Activated CD4-positive, alpha-beta T cell treated with anti-CD3 and anti-CD28 coated beads, Interleukin-2, amount 50 U/mL, for 24 hours (primary cell): ENCODE results near the gene PSME4.

ENCODE experiments used
- DNase-seq, 2 donors: peaks; one replicate each; pipeline ENCODE4 v3.0.0-alpha.2; 2020; ENCODE audit warnings: low read depth in 1 of 2, low spot score in 1 of 2

PSME4 gene, protein sequence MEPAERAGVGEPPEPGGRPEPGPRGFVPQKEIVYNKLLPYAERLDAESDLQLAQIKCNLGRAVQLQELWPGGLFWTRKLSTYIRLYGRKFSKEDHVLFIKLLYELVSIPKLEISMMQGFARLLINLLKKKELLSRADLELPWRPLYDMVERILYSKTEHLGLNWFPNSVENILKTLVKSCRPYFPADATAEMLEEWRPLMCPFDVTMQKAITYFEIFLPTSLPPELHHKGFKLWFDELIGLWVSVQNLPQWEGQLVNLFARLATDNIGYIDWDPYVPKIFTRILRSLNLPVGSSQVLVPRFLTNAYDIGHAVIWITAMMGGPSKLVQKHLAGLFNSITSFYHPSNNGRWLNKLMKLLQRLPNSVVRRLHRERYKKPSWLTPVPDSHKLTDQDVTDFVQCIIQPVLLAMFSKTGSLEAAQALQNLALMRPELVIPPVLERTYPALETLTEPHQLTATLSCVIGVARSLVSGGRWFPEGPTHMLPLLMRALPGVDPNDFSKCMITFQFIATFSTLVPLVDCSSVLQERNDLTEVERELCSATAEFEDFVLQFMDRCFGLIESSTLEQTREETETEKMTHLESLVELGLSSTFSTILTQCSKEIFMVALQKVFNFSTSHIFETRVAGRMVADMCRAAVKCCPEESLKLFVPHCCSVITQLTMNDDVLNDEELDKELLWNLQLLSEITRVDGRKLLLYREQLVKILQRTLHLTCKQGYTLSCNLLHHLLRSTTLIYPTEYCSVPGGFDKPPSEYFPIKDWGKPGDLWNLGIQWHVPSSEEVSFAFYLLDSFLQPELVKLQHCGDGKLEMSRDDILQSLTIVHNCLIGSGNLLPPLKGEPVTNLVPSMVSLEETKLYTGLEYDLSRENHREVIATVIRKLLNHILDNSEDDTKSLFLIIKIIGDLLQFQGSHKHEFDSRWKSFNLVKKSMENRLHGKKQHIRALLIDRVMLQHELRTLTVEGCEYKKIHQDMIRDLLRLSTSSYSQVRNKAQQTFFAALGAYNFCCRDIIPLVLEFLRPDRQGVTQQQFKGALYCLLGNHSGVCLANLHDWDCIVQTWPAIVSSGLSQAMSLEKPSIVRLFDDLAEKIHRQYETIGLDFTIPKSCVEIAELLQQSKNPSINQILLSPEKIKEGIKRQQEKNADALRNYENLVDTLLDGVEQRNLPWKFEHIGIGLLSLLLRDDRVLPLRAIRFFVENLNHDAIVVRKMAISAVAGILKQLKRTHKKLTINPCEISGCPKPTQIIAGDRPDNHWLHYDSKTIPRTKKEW (N-terminal part only)

DNA sequence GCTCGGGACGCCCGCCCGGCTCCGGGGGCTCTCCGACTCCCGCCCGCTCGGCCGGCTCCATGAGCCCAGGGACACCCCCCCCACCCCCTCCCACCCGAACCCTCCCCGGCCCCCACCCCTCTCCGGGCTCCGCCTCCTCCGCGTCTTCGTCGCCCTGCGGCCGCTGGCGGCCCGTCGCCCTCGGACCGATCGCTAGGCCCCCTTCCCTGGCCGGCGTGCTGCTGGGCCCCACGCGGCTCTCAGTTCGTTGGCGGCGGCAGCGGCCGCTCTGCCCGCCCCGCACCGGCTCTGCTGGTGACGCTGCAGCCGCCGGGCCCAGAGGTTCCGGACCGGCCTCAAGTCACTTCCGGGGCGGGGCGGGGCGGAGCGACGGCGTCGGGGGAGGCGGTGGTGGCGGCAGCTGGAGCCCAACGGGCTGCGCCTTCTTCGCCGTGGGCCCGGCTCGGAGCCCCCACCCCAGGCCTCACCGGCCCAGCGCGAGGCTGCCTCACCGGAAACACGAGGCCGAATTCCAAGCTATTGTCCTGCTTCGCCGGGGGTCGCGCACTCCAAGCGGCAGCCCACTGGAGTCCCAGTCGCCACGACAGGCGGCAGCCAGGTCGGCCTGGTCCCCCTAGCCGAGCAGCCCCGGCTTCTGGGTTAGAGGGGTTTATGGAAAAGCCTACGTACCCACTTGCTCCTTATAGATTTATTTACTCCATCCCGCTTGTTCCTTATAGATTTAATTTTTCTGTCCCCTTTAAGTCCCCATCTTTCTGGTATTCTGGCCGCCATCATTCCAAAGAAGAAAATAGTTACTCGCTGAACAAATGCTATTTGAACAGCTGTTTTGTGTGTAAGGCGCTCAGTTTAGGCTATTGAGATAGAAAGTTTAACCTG lies at the start of gene PSME4:
Gene PSME4 (minus strand): TSS at position 270 of the 879 bp plus-strand sequence. CDS start 209 bp downstream, at position 61.
- DNase-seq: peak; percentile 90 to 91

GRCh38 chr2:54015798-54016699 lies 45.3 kb upstream of the PSME4 start:
- no peak for DNase-seq

DNA sequence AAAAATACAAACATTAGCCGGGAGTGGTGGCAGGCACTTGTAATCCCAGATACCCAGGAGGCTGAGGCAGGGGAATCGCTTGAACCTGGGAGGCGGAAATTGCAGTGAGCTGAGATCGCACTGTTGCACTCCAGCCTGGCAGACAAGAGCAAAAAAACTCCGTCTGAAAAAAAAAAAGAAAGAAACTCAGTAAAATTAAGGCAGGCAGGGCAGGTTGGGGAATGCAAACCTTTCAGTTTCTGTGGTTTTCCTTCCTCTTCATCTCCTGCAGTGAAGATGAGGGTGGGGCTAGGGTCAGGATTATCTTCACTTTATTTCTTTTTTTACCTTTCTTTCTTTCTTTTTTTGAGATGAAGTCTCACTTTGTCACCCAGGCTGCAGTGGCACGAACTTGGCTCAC lies 43.2 kb upstream of the PSME4 start:
- DNase-seq: no peak

GRCh38 chr2:54012538-54013141 lies 41.8 kb upstream of the PSME4 start:
- DNase-seq: no peak

- DNase-seq: no peak
Observed at GRCh38 chr2:54009549-54009948, 38.8 kb upstream of the PSME4 start.

- no peak for DNase-seq
Observed at GRCh38 chr2:54008439-54008838, 37.6 kb upstream of the PSME4 start.

DNA sequence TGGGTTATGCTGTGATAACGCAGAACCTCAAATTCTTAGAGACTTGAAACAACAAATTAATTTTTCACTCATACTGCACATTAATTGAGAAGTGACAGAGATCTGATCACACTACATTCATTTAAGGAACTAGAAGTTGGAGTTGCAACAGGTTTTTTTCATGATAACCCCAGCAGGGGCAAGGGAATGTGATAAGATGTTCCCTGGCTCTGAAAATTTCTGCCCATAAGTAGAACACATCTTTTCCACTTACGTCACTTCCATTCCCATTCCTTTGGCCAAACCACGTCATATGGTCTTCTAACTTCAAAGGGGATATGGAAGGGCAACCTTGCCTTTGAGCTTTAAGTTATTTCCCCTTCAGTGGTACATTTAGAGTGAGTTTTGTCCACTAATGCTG lies 29.7 kb upstream of the PSME4 start:
- no peak for DNase-seq

GRCh38 chr2:54000122-54000521 lies 29.3 kb upstream of the PSME4 start:
- DNase-seq: no peak

GRCh38 chr2:53998834-53999233 lies 28.0 kb upstream of the PSME4 start:
- DNase-seq: no peak

GRCh38 chr2:53994818-53995808 lies 24.3 kb upstream of the PSME4 start:
- DNase-seq: no peak

- DNase-seq: no peak
Observed at GRCh38 chr2:53991948-53992347, 21.2 kb upstream of the PSME4 start.

GRCh38 chr2:53989210-53989862 lies 18.5 kb upstream of the PSME4 start:
- DNase-seq: no peak

GRCh38 chr2:53987336-53987921 lies 16.6 kb upstream of the PSME4 start:
- DNase-seq: no peak

GRCh38 chr2:53985646-53986045 lies 14.9 kb upstream of the PSME4 start:
- DNase-seq: no peak

- peak in 1 of 2 donors; percentile 6 for DNase-seq
Observed at GRCh38 chr2:53969968-53970723, 647 bp downstream of the PSME4 start.
